LNCaP clone FGC (cell line): ENCODE results near the gene MAPT.

Experiments
- DNase-seq: peaks from one replicate; pipeline ENCODE4 v3.0.0-alpha.2; 2011; ENCODE audit warnings: low read depth
- H3K4me3 ChIP-seq: 2 replicates; pipeline ENCODE4 v1.5.1; 2011; ENCODE audit warnings: mild to moderate bottlenecking, low read depth, low read length, control low read depth
- CTCF ChIP-seq: IDR thresholded peaks from 2 replicates; pipeline ENCODE4 v1.5.1; 2012; ENCODE audit warnings: mild to moderate bottlenecking; ENCODE audit not compliant: control insufficient read depth, insufficient read depth; ENCODE audit errors: extremely low read depth

The MAPT gene

GRCh38 chr17:45870342-45870974 is 23.9 kb upstream of the MAPT start:
- DNase-seq, result no peak
- TF ChIP-seq CTCF, result no peak
- H3K4me3 ChIP-seq, result no peak overlapping the region

- TF ChIP-seq CTCF, result no peak
- no peak for DNase-seq
- no peak overlapping the region for H3K4me3 ChIP-seq
Measured at GRCh38 chr17:45871718-45872117, 22.6 kb upstream of the MAPT start.

- no peak for DNase-seq
- H3K4me3 ChIP-seq, result no peak overlapping the region
- no peak for TF ChIP-seq CTCF
Measured at GRCh38 chr17:45873728-45874127, 20.6 kb upstream of the MAPT start.

GRCh38 chr17:45874151-45874550 is 20.2 kb upstream of the MAPT start:
- no peak for DNase-seq
- H3K4me3 ChIP-seq, result no peak overlapping the region

GRCh38 chr17:45876539-45876938 is 17.8 kb upstream of the MAPT start:
- no peak overlapping the region for H3K4me3 ChIP-seq
- DNase-seq, result no peak
- no peak for TF ChIP-seq CTCF

More at GRCh38 chr17:45874151-45874550, 20.2 kb upstream of the MAPT start:
- TF ChIP-seq CTCF, result no peak

GRCh38 chr17:45877467-45877866 is 16.9 kb upstream of the MAPT start:
- TF ChIP-seq CTCF, result no peak
- no peak for DNase-seq

GRCh38 chr17:45883063-45883462 is 11.3 kb upstream of the MAPT start:
- no peak for DNase-seq
- TF ChIP-seq CTCF, result no peak
- no peak overlapping the region for H3K4me3 ChIP-seq

More at GRCh38 chr17:45877467-45877866, 16.9 kb upstream of the MAPT start:
- H3K4me3 ChIP-seq, result no peak overlapping the region
